Measurements from ENCODE around the gene TTC9C. TPM values are rescaled to one million over a fixed set of nuclear protein-coding genes. Genes with fewer than 3 reads are reported as not detected.
"Not testable (repeated sequence)": the region's sequence is repeated elsewhere in the genome, so short reads cannot be mapped to it uniquely, and the experiment has no call there.

The TTC9C gene
- total and polyA plus RNA-seq, 2 donors from 2014 or later = 24.8 to 39.2 TPM

DNA sequence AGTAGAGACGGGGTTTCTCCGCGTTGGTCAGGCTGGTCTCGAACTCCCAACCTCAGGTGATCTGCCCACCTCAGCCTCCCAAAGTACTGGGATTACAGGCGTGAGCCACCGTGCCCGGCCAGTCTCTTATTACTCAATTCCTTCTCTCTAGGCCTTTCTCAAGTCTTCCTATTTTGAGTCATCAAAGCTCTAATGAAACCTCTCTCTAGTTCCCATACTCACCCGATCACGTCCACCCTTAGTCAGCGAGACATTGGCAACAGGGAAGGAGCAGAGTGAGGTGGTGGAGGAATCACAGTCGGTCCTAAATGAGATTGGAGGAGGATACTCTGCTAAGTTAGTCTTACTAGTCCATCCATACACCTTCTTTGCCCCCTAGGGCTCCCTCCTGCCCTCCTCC lies 26.0 kb upstream of the TTC9C start:
- H3K4me1 ChIP-seq (ENCODE audit: control insufficient read depth in 2 of 3, insufficient read depth in 2 of 3, low read depth in 1 of 3, low read length in 3 of 3) = peaks cover 0 to 17% (median 14%) of the 10 kb centered on the region in 3 donors
- H3K36me3 ChIP-seq (ENCODE audit: control insufficient read depth in 2 of 3, insufficient read depth in 3 of 3, low read length in 3 of 3) = peaks cover 2 to 12% (median 2%) of the 10 kb centered on the region in 3 donors
- H3K9ac ChIP-seq (ENCODE audit: low read length in 3 of 3) = no peak overlapping the region
- no peak overlapping the region for H3K27ac ChIP-seq (ENCODE audit: low read depth in 2 of 2, low read length in 2 of 2)
- intact Hi-C loops (cut with DNase I) = no loop called here
- no peak for FAIRE-seq
- H3K9me3 ChIP-seq (ENCODE audit: control insufficient read depth in 2 of 3, insufficient read depth in 1 of 3, low read length in 3 of 3) = no peaks in the 10 kb centered on the region
- DNase-seq = no peak
- no peaks in the 10 kb centered on the region for H3K27me3 ChIP-seq (ENCODE audit: control insufficient read depth, insufficient read depth, low read length)
- no peak for TF ChIP-seq CTCF (IDR thresholded peaks at IDR 0.05; ENCODE audit: borderline replicate concordance, extremely low read depth, insufficient read depth)
- no peak overlapping the region for H3K4me3 ChIP-seq (ENCODE audit: low read length in 3 of 3)

GRCh38 chr11:62703921-62704320 lies 24.4 kb upstream of the TTC9C start:
- H3K4me1 ChIP-seq (ENCODE audit: control insufficient read depth in 2 of 3, insufficient read depth in 2 of 3, low read depth in 1 of 3, low read length in 3 of 3) = peaks cover 0 to 23% (median 21%) of the 10 kb centered on the region in 3 donors
- H3K27me3 ChIP-seq (ENCODE audit: control insufficient read depth, insufficient read depth, low read length); H3K9ac ChIP-seq (ENCODE audit: low read length in 3 of 3); DNase-seq; H3K4me3 ChIP-seq (ENCODE audit: low read length in 3 of 3); H3K27ac ChIP-seq (ENCODE audit: low read depth in 2 of 2, low read length in 2 of 2); H3K9me3 ChIP-seq (ENCODE audit: control insufficient read depth in 2 of 3, insufficient read depth in 1 of 3, low read length in 3 of 3); FAIRE-seq; intact Hi-C loops (cut with DNase I): not testable (repeated sequence)
- H3K36me3 ChIP-seq (ENCODE audit: control insufficient read depth in 2 of 3, insufficient read depth in 3 of 3, low read length in 3 of 3) = peaks cover 2 to 12% (median 2%) of the 10 kb centered on the region in 3 donors

DNA sequence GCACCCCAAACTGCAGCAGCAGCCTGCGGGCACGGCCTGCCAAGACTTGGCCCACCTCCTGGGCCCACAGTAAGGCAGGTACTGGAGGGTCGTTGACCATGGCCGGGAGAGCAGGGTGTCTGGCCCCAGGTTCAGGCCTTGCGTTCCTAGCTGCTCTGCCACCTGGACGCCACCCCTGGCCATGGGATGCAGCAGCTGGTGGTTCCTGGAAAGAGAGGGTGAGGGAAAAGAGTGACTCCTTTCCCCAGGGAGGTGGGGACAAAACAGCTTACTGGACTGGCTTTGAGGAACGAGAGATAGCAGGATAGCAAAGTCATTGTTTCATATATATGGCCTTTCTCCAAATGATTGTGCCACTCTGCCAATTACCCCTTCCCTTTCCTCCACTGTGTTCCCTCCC lies 22.9 kb upstream of the TTC9C start:
- no peak for TF ChIP-seq CTCF (IDR thresholded peaks at IDR 0.05; ENCODE audit: borderline replicate concordance, extremely low read depth, insufficient read depth)
- Histone ChIP-seq H3K36me3 (ENCODE audit: control insufficient read depth in 2 of 3, insufficient read depth in 3 of 3, low read length in 3 of 3) (peaks cover 2 to 13% (median 4%) of the 10 kb centered on the region in 3 donors), H3K4me1 (ENCODE audit: control insufficient read depth in 2 of 3, insufficient read depth in 2 of 3, low read depth in 1 of 3, low read length in 3 of 3) (peaks cover 0 to 30% (median 29%) of the 10 kb centered on the region in 3 donors), H3K9me3 (ENCODE audit: control insufficient read depth in 2 of 3, insufficient read depth in 1 of 3, low read length in 3 of 3) (no peaks in the 10 kb centered on the region), H3K27me3 (ENCODE audit: control insufficient read depth, insufficient read depth, low read length) (no peaks in the 10 kb centered on the region), H3K4me3 (ENCODE audit: low read length in 3 of 3) (peak overlapping the region; percentile 93 to 98 (median 96)), H3K9ac (ENCODE audit: low read length in 3 of 3) (peak overlapping the region; percentile 84 to 97 (median 93)), H3K27ac (ENCODE audit: low read depth in 2 of 2, low read length in 2 of 2) (peak overlapping the region; percentile 79 to 87)
- intact Hi-C loops (cut with DNase I) = no loop called here
- FAIRE-seq (no peak), DNase-seq (peak in 4 of 5 donors; percentile 26 to 65 (median 42))

DNA sequence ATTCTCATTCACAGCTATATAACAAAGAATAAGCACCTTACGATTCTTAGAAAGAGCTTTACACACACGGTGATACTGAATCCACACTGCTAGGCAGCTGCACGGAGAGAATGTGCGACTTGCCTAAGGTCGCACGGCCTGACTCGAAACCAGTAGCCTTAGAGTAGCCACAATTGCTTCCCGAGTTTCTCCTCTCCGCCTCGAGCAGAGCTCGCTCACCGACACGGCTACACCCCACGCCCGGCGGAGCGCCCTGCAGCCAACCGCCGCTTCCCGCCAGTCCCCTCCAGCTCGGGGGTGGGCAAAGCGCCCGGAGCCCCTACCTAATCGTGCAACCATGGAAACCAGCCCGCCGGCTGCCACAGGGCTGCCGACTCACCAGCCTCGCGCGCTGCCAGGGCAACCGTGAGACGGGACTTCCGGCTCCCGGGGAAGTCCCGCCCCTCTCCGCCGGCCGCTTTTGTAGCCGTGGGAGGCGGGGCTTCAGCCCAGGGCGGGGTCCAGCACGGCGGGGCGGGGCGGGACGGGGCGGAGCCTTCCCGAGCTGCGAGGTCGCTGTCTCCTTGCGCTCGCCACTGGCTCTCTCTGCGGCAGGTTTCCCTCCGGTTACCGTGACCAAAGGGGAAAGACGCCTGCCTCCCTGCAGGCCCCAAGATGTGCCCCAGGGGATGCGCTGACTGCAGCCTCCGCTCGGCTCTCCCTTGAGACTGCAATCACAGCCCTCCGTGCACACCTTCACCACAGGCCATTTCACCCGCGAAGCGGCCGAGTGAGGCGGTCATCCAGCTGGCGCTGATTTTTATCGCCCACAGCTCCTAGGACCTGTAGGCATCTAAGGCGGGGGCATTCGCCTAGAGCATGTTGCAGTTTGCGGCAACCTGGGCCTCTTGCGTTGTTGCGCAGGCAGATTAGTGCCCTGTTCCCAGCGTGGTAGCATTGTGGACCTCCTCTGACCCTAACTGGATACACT lies 22.1 kb upstream of the TTC9C start:
- H3K9ac ChIP-seq (ENCODE audit: low read length in 3 of 3) = peak overlapping the region; percentile 84 to 97 (median 93)
- H3K4me3 ChIP-seq (ENCODE audit: low read length in 3 of 3) = peak overlapping the region; percentile 93 to 98 (median 96)
- peaks cover 2 to 13% (median 3%) of the 10 kb centered on the region in 3 donors for H3K36me3 ChIP-seq (ENCODE audit: control insufficient read depth in 2 of 3, insufficient read depth in 3 of 3, low read length in 3 of 3)
- intact Hi-C loops (cut with DNase I) = no loop called here
- peaks cover 0 to 30% (median 29%) of the 10 kb centered on the region in 3 donors for H3K4me1 ChIP-seq (ENCODE audit: control insufficient read depth in 2 of 3, insufficient read depth in 2 of 3, low read depth in 1 of 3, low read length in 3 of 3)
- H3K27ac ChIP-seq (ENCODE audit: low read depth in 2 of 2, low read length in 2 of 2) = peak overlapping the region; percentile 93 to 94
- TF ChIP-seq CTCF (IDR thresholded peaks at IDR 0.05; ENCODE audit: borderline replicate concordance, extremely low read depth, insufficient read depth) = no peak
- no peaks in the 10 kb centered on the region for H3K27me3 ChIP-seq (ENCODE audit: control insufficient read depth, insufficient read depth, low read length)
- FAIRE-seq (no peak), DNase-seq (peak; percentile 96 to 99 (median 98))
- no peaks in the 10 kb centered on the region for H3K9me3 ChIP-seq (ENCODE audit: control insufficient read depth in 2 of 3, insufficient read depth in 1 of 3, low read length in 3 of 3)

All from kidney (tissue), 14 donors.